ENCODE results near the gene CCDC71. TPM values are rescaled to one million over a fixed set of nuclear protein-coding genes. Genes with fewer than 3 reads are reported as not detected.
A peak's percentile ranks its signal among the peaks of the same experiment; 100 is the strongest.

Gene CCDC71
- total and polyA plus RNA-seq, 2 of the 13 experiments (the other 11 are each of a cell fraction or from before 2014, with no cell fraction given) = 9.7 to 14.3 TPM

- peak; percentile 74; the same call in 1 of the 2 replicates for TF ChIP-seq ZBTB34 (CRISPR knock-in tag; IDR thresholded peaks at IDR 0.05)
- 0 out of 2 replicates have a peak, but pooled peaks have one; percentile 8 for TF ChIP-seq HOMEZ (CRISPR knock-in tag; IDR thresholded peaks at IDR 0.05; ENCODE audit: low read depth)
- peak; percentile 26; the same call in 1 of the 2 replicates for TF ChIP-seq ZBTB7A (CRISPR knock-in tag; IDR thresholded peaks at IDR 0.05)
- no peak for TF ChIP-seq ZNF556 (CRISPR knock-in tag; IDR thresholded peaks at IDR 0.05; ENCODE audit: borderline replicate concordance)
- TF ChIP-seq KDM3A (CRISPR knock-in tag; IDR thresholded peaks at IDR 0.05; ENCODE audit: low read depth) = peak; percentile 63; the same call in 1 of the 2 replicates
- TF ChIP-seq ZFX (CRISPR knock-in tag; IDR thresholded peaks at IDR 0.05; ENCODE audit: low read depth) = peak; percentile 99
- no peak for TF ChIP-seq U2AF1 (optimal IDR thresholded peaks at IDR 0.05; ENCODE audit: low read depth, low read length)
- TF ChIP-seq PRDM15 (CRISPR knock-in tag; IDR thresholded peaks at IDR 0.05) = peak; percentile 98
- TF ChIP-seq ZMAT3 (CRISPR knock-in tag; conservative IDR thresholded peaks at IDR 0.05) = no peak
- TF ChIP-seq ZNF792 (CRISPR knock-in tag; IDR thresholded peaks at IDR 0.05) = no peak
- TF ChIP-seq ZNF468 (CRISPR knock-in tag; IDR thresholded peaks at IDR 0.05) = no peak
- no peak for TF ChIP-seq ZSCAN9 (CRISPR knock-in tag; IDR thresholded peaks at IDR 0.05; ENCODE audit: borderline replicate concordance)
- no peak for TF ChIP-seq ZNF879 (CRISPR knock-in tag; IDR thresholded peaks at IDR 0.05)
- TF ChIP-seq HMG20B (CRISPR knock-in tag; conservative IDR thresholded peaks at IDR 0.05) = no peak
- peak; percentile 77; the same call in 1 of the 2 replicates for TF ChIP-seq TOPORS (CRISPR knock-in tag; IDR thresholded peaks at IDR 0.05)
- TF ChIP-seq ZNF3 (CRISPR knock-in tag; IDR thresholded peaks at IDR 0.05) = no peak
- TF ChIP-seq TARDBP (CRISPR knock-in tag; IDR thresholded peaks at IDR 0.05) = 0 out of 2 replicates have a peak, but pooled peaks have one; percentile 83
- no peak for TF ChIP-seq FOSL1 (CRISPR knock-in tag; IDR thresholded peaks at IDR 0.05; ENCODE audit: borderline replicate concordance)
- peak; percentile 54; the same call in 1 of the 2 replicates for TF ChIP-seq ZBTB43 (CRISPR knock-in tag; conservative IDR thresholded peaks at IDR 0.05)
- no peak for TF ChIP-seq TCF7 (IDR thresholded peaks at IDR 0.05; ENCODE audit: low read depth)
- TF ChIP-seq RARG (CRISPR knock-in tag; IDR thresholded peaks at IDR 0.05; ENCODE audit: low read depth) = no peak
Observed at GRCh38 chr3:49132437-49133225, 33.5 kb downstream of the CCDC71 start, which contains the start of gene LAMB2 (continued).

Data from HepG2 (cell line).